ENCODE measurements around the gene INPP4A. TPM values are rescaled to one million over a fixed set of nuclear protein-coding genes. Genes with fewer than 3 reads are reported as not detected.

The INPP4A gene
- total RNA-seq, 2 donors from 2014 or later: 12.9 to 49.8 TPM

DNA sequence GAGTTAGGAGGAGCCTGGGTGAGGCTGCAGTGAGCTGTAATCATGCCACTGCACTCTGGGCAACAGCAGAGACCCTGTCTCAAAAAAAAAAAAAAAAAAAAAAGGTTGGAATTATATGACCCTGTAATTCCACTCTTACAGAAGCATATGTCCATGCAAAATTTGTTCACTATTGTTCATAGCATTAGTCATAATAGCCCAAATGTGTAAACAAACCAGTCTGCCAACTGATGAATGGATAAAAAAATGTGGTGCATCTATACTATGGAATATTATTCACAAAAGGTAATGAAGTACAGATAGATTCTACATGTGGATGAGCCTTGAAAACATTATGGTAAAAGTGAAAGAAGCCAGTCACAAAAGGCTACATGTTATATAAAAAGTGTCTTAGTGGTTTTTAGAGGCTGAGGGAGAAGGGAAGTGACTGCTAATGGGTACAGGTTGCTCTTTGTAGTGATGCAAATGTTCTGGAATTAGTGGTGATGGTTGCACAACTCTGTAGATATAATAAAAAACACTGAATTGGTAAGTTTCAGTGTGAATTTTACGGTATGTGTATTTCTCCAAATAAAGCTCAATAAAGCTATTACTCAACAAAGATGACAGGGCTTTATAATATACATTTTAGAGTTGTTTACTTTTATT, 154.2 kb downstream of the INPP4A start:
- DNase-seq (ENCODE audit: low spot score): no peak
- Histone ChIP-seq H3K27ac (no peak overlapping the region), H3K36me3 (no peaks in the 10 kb centered on the region), H3K27me3 (replicated peaks; ENCODE audit: insufficient read depth) (no peaks in the 10 kb centered on the region), H3K4me1 (replicated peaks) (no peaks in the 10 kb centered on the region), H3K9me3 (no peaks in the 10 kb centered on the region), H3K4me3 (no peak overlapping the region)
- WGBS: 89% methylated on average over 1 of the region's 1 CpG
- no peak for TF ChIP-seq POLR2A (IDR thresholded peaks at IDR 0.05)
- TF ChIP-seq, protein P1, sequence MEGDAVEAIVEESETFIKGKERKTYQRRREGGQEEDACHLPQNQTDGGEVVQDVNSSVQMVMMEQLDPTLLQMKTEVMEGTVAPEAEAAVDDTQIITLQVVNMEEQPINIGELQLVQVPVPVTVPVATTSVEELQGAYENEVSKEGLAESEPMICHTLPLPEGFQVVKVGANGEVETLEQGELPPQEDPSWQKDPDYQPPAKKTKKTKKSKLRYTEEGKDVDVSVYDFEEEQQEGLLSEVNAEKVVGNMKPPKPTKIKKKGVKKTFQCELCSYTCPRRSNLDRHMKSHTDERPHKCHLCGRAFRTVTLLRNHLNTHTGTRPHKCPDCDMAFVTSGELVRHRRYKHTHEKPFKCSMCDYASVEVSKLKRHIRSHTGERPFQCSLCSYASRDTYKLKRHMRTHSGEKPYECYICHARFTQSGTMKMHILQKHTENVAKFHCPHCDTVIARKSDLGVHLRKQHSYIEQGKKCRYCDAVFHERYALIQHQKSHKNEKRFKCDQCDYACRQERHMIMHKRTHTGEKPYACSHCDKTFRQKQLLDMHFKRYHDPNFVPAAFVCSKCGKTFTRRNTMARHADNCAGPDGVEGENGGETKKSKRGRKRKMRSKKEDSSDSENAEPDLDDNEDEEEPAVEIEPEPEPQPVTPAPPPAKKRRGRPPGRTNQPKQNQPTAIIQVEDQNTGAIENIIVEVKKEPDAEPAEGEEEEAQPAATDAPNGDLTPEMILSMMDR (IDR thresholded peaks at IDR 0.05): no peak
- intact Hi-C loops (cut with DNase I): no loop called here

DNA sequence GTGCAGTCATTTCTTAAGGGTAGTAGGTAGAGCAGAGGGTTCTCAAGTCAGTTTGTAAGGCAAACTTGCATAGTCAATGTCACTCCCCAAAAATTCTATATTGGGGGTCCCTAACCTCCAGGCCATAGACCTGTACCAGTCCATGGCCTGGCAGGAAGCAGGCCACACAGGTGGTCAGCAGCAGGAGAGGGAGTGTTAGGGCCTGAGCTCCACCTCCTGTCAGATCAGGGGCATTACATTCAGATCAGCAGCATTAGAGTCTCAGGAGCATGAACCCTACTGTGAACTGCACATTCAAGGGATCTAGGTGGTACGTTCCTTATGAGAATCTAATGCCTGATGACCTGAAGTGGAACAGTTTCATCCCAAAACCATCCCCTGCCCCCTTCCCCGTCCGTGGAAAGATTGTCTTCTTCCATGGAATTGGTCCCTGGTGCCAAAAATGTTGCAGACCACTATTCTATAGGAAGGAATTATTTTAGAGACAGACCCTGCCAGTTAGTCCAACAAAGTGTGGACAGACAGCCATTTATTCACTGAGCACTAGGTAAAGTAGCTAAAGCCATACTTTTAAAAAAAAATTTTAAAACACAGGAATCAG, 157.0 kb downstream of the INPP4A start:
- H3K4me1 ChIP-seq (replicated peaks): no peaks in the 10 kb centered on the region
- TF ChIP-seq, protein P1 (IDR thresholded peaks at IDR 0.05): peak in 3 of 4 experiments; percentile 14 to 55 (median 42)
- TF ChIP-seq POLR2AphosphoS5 (IDR thresholded peaks at IDR 0.05) (no peak), POLR2A (IDR thresholded peaks at IDR 0.05) (no peak)
- H3K27me3 ChIP-seq (replicated peaks; ENCODE audit: insufficient read depth): no peaks in the 10 kb centered on the region
- H3K36me3 ChIP-seq: no peaks in the 10 kb centered on the region
- H3K27ac ChIP-seq: no peak overlapping the region
- intact Hi-C loops (cut with DNase I): no loop called here
- H3K9me3 ChIP-seq: no peaks in the 10 kb centered on the region
- no peak overlapping the region for H3K4me3 ChIP-seq
- no peak for DNase-seq (ENCODE audit: low spot score)
- 86% methylated on average over 3 of the region's 3 CpGs for WGBS

DNA sequence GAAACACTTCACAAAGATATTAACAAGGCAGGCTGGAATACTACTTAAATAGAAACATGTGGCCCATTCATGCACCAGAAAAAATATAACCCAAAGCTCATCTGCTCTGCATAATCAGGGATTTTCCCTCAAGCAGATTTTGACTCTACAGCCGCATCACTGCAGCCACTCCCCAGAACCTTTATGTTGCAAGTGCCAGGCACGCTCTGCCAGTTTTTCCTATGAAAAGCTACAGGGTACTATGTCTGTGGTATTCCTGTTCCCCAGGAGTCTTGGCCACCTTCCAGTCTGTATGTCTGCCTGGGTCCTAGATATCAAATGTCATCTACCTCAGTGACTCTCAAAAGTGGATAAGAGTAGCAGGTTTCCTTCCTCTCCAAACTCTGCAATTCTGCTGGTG, 159.9 kb downstream of the INPP4A start:
- Histone ChIP-seq H3K36me3 (no peaks in the 10 kb centered on the region), H3K4me3 (no peak overlapping the region), H3K27me3 (replicated peaks; ENCODE audit: insufficient read depth) (no peaks in the 10 kb centered on the region), H3K4me1 (replicated peaks) (peaks cover 6% of the 10 kb centered on the region), H3K9me3 (no peaks in the 10 kb centered on the region), H3K27ac (no peak overlapping the region)
- TF ChIP-seq POLR2A (IDR thresholded peaks at IDR 0.05): no peak
- TF ChIP-seq, protein P1 (IDR thresholded peaks at IDR 0.05): no peak
- no peak for TF ChIP-seq POLR2AphosphoS5 (IDR thresholded peaks at IDR 0.05)
- no peak for DNase-seq (ENCODE audit: low spot score)
- intact Hi-C loops (cut with DNase I): no loop called here
- WGBS: 73% methylated on average over 2 of the region's 2 CpGs

DNA sequence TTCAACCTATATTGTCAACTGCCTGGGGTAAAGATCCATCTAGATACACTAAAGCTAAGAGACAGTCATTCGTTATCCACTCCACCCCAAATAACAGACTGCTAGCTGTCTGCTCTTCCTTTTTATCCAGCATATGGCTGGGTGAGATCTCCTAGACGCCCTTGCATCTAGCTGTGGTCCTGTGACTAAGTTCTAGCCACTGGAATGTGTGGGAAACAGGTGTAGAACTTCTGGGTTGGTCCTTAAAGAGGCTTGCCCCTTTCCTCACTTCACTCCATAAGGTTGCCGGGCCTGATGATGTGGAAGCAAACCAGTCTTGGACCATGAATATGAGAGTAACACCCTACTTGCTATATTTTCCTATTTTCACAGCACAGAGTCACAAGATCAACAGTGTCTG, 160.4 kb downstream of the INPP4A start:
- TF ChIP-seq POLR2A (IDR thresholded peaks at IDR 0.05): no peak
- TF ChIP-seq POLR2AphosphoS5 (IDR thresholded peaks at IDR 0.05): no peak
- TF ChIP-seq, protein P1 (IDR thresholded peaks at IDR 0.05): no peak
- no peak for DNase-seq (ENCODE audit: low spot score)
- intact Hi-C loops (cut with DNase I): loop anchor here (5.0 kb wide), 1 partner anchor 127 kb away; the partner anchor contains the start of gene MGAT4A
- peaks cover 6% of the 10 kb centered on the region for H3K4me1 ChIP-seq (replicated peaks)
- no peaks in the 10 kb centered on the region for H3K9me3 ChIP-seq
- no peak overlapping the region for H3K27ac ChIP-seq
- H3K36me3 ChIP-seq: no peaks in the 10 kb centered on the region
- 78% methylated on average over 3 of the region's 3 CpGs for WGBS
- H3K27me3 ChIP-seq (replicated peaks; ENCODE audit: insufficient read depth): no peaks in the 10 kb centered on the region
- H3K4me3 ChIP-seq: no peak overlapping the region

DNA sequence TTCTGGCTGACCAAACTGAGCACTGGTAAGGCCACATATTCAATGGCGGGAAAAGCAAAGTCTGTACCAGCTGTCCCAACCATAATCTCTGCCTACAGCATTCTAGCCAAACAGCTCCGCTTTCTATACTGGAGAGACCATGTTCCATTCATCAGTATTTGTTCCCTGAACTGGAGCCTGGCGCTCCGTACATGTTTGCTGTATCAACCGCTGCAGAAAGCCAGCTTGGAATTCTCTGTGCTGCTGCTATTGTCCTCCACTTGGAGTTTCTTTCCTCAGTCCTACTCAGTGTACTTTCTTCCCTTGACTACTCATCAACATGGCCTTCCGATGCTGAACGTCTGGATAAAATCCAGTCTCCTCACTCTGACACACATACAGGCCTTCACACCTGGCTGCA, 161.8 kb downstream of the INPP4A start:
- Histone ChIP-seq H3K4me1 (replicated peaks) (peaks cover 13% of the 10 kb centered on the region), H3K27me3 (replicated peaks; ENCODE audit: insufficient read depth) (no peaks in the 10 kb centered on the region), H3K4me3 (no peak overlapping the region), H3K9me3 (no peaks in the 10 kb centered on the region), H3K27ac (no peak overlapping the region), H3K36me3 (no peaks in the 10 kb centered on the region)
- no peak for DNase-seq (ENCODE audit: low spot score)
- intact Hi-C loops (cut with DNase I): loop anchor here (5.0 kb wide), 1 partner anchor 126 kb away; the partner anchor contains the start of gene MGAT4A
- TF ChIP-seq POLR2AphosphoS5 (IDR thresholded peaks at IDR 0.05) (no peak), POLR2A (IDR thresholded peaks at IDR 0.05) (no peak)
- TF ChIP-seq, protein P1 (IDR thresholded peaks at IDR 0.05): no peak
- 82% methylated on average over 7 of the region's 7 CpGs for WGBS
